Measurements from ENCODE around the gene AK8.

The AK8 gene

DNA sequence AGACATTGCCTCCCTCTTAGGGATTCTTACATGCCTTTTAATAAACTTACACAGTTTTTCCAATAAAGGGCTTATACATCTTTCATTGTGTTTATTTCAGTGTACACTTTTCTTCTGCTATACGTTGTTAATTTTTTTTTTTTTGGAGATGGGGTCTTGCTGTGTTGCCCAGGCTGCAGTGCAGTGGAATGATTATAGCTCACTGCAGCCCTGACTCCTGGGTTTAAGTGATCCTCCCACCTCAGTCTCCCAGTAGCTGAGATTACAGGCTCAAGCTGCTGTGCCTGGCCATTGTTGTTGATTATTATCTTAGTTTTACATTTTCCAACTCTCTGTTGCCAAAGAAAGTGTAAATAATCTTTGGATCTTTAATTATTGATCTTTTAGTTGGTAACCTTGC lies 118.0 kb downstream of the AK8 start:
- DNase-seq (ENCODE audit: low read depth in 2 of 2) = no peak
- no peak overlapping the region for H3K4me3 ChIP-seq (replicated peaks in 1 of 2; ENCODE audit: low read depth in 2 of 2, low read length in 2 of 2)
- TF ChIP-seq, protein P1, sequence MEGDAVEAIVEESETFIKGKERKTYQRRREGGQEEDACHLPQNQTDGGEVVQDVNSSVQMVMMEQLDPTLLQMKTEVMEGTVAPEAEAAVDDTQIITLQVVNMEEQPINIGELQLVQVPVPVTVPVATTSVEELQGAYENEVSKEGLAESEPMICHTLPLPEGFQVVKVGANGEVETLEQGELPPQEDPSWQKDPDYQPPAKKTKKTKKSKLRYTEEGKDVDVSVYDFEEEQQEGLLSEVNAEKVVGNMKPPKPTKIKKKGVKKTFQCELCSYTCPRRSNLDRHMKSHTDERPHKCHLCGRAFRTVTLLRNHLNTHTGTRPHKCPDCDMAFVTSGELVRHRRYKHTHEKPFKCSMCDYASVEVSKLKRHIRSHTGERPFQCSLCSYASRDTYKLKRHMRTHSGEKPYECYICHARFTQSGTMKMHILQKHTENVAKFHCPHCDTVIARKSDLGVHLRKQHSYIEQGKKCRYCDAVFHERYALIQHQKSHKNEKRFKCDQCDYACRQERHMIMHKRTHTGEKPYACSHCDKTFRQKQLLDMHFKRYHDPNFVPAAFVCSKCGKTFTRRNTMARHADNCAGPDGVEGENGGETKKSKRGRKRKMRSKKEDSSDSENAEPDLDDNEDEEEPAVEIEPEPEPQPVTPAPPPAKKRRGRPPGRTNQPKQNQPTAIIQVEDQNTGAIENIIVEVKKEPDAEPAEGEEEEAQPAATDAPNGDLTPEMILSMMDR (IDR thresholded peaks at IDR 0.05; ENCODE audit: low read depth, low read length) = no peak

- no peak overlapping the region for H3K4me3 ChIP-seq (replicated peaks in 1 of 2; ENCODE audit: low read depth in 2 of 2, low read length in 2 of 2)
- no peak for DNase-seq (ENCODE audit: low read depth in 2 of 2)
- TF ChIP-seq, protein P1 (IDR thresholded peaks at IDR 0.05; ENCODE audit: low read depth, low read length) = no peak
These were observed 121.1 kb downstream of the AK8 start for GRCh38 chr9:132757016-132757415.

GRCh38 chr9:132756214-132756845 lies 121.8 kb downstream of the AK8 start:
- no peak overlapping the region for H3K4me3 ChIP-seq (replicated peaks in 1 of 2; ENCODE audit: low read depth in 2 of 2, low read length in 2 of 2)
- no peak for DNase-seq (ENCODE audit: low read depth in 2 of 2)
- TF ChIP-seq, protein P1 (IDR thresholded peaks at IDR 0.05; ENCODE audit: low read depth, low read length) = no peak

DNA sequence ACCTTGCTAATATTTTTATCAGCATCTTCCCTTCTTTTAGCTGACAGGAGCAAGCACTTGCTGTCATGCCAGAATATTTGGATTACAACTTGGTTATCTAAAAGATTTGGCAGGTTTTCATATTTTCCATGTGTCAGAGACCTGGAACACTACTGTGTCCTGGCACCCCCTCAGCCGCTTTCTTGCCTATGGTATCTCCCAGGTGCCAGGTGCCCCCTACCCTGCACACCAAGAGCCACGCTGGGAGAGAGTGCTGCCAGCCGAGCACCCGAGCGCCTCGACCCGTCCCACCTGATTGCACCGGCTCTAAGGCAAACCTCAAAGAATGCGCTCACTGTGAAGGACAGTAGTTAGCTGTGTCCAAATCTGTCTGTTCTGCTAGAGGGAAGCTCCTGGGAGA lies 123.0 kb downstream of the AK8 start:
- TF ChIP-seq, protein P1 (IDR thresholded peaks at IDR 0.05; ENCODE audit: low read depth, low read length) = no peak
- no peak for DNase-seq (ENCODE audit: low read depth in 2 of 2)
- H3K4me3 ChIP-seq (replicated peaks in 1 of 2; ENCODE audit: low read depth in 2 of 2, low read length in 2 of 2) = no peak overlapping the region

DNA sequence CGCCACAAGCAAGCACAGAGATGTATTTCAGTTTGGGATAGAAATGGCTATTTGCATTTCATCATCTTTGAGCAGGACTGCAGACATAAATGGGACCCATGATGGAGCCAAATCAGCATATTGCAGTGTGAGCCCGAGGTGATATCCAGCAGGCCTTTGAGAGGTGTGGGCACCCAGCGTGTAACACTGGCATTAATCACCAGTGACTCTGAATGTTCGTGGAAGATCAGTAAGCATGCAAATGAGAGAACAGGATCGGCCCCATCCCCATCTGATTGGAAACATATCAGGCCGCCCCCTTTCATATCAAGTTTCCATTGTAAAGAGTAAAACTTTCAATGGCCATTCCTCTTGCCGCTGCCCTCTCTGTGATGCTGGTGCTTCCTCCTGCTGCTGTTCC lies 123.8 kb downstream of the AK8 start:
- TF ChIP-seq, protein P1 (IDR thresholded peaks at IDR 0.05; ENCODE audit: low read depth, low read length) = no peak
- no peak for DNase-seq (ENCODE audit: low read depth in 2 of 2)
- H3K4me3 ChIP-seq (replicated peaks in 1 of 2; ENCODE audit: low read depth in 2 of 2, low read length in 2 of 2) = no peak overlapping the region

GRCh38 chr9:132753593-132753880 lies 124.5 kb downstream of the AK8 start:
- TF ChIP-seq, protein P1 (IDR thresholded peaks at IDR 0.05; ENCODE audit: low read depth, low read length) = no peak
- H3K4me3 ChIP-seq (replicated peaks in 1 of 2; ENCODE audit: low read depth in 2 of 2, low read length in 2 of 2) = no peak overlapping the region
- no peak for DNase-seq (ENCODE audit: low read depth in 2 of 2)
